ENCODE measurements around the gene PEMT.

The PEMT gene

GRCh38 chr17:17549732-17550366, 41.7 kb downstream of the PEMT start:
- no peak for DNase-seq

GRCh38 chr17:17548044-17548443, 43.5 kb downstream of the PEMT start:
- no peak for DNase-seq

- no peak for DNase-seq
Observed at GRCh38 chr17:17547210-17547764, 44.2 kb downstream of the PEMT start.

GRCh38 chr17:17546399-17547185, 44.9 kb downstream of the PEMT start:
- DNase-seq, result no peak

- no peak for DNase-seq
Observed at GRCh38 chr17:17545984-17546383, 45.5 kb downstream of the PEMT start.

- DNase-seq, result no peak
Observed at GRCh38 chr17:17545031-17545820, 46.3 kb downstream of the PEMT start.

- no peak for DNase-seq
Observed at GRCh38 chr17:17542906-17543635, 48.4 kb downstream of the PEMT start.

GRCh38 chr17:17541640-17542001, 49.9 kb downstream of the PEMT start:
- no peak for DNase-seq

GRCh38 chr17:17540935-17541639, 50.4 kb downstream of the PEMT start:
- no peak for DNase-seq

- no peak for DNase-seq
Observed at GRCh38 chr17:17540278-17540906, 51.1 kb downstream of the PEMT start.

- DNase-seq, result no peak
Observed at GRCh38 chr17:17539591-17539990, 51.9 kb downstream of the PEMT start.

- DNase-seq, result peak; percentile 80
Observed at GRCh38 chr17:17538417-17539391, 52.8 kb downstream of the PEMT start.

- no peak for DNase-seq
Observed at GRCh38 chr17:17537311-17538099, 54.0 kb downstream of the PEMT start.

GRCh38 chr17:17536702-17537101, 54.8 kb downstream of the PEMT start:
- DNase-seq, result no peak

- no peak for DNase-seq
Observed at GRCh38 chr17:17535957-17536356, 55.6 kb downstream of the PEMT start.

GRCh38 chr17:17533901-17534441, 57.5 kb downstream of the PEMT start:
- DNase-seq, result peak; percentile 81

GRCh38 chr17:17532991-17533390, 58.5 kb downstream of the PEMT start:
- no peak for DNase-seq

GRCh38 chr17:17531156-17531555, 60.4 kb downstream of the PEMT start:
- no peak for DNase-seq
